ENCODE results near the gene TMED10. TPM values are rescaled to one million over a fixed set of nuclear protein-coding genes. Genes with fewer than 3 reads are reported as not detected.
"Not testable (repeated sequence)": the region's sequence is repeated elsewhere in the genome, so short reads cannot be mapped to it uniquely, and the experiment has no call there.

Gene TMED10
- total RNA-seq, 1 donor from 2014 or later, result 135 TPM

DNA sequence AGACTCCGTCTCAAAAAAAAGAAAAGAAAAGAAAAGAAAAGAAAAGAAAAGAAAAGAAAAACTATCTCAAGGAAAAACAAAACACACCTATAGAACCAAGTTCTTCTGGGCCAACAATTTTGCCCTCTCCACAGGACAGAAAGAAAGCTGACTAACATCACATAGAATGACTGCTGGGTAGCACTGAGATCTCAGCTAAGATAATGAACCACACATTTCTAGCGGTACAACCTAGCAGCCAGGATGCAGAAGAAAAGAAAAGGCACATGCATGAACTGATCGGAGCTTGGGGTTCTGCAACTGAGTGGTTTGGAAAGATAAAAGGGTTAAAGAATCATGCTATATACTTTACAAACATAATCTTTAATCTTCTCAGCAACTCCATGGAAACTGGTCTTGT, 19.5 kb downstream of the TMED10 start:
- DNase-seq, result no peak

DNA sequence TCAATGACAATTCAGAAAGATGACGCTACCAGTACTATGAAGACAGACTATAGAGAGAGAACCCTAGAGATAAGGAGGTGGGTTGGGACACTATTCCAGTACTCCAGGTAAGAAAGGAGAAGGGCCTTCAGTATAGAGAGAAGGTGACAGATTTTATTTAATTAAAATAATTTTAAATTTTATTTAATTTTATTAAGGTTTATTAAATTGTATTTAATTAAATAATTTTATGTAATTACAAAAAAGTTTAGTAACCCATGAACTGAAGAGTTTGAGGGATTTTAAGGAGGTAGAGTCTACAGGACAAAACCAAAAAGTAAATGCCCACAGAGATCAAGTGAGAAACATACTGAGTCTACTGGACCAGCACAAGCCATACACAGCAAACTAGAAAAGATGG, 20.3 kb downstream of the TMED10 start:
- no peak for DNase-seq

DNA sequence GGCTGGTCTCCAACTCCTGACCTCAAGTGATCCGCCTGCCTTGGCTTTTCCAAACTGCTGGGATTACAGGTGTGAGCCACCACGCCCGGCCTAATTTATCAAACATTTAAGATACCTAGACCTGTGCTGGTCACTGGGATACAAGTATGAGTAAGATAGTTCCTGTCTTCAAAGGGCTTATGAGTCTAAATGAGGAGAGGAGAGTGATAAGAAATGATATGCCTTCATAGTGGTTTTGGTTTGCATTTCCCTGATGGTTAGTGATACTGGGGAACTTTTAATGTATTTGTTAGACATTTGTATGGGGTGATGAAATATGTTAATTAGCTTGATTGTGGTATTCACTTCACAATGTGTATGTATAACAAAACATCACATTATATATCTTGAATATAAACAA, 21.2 kb downstream of the TMED10 start:
- no peak for DNase-seq

DNA sequence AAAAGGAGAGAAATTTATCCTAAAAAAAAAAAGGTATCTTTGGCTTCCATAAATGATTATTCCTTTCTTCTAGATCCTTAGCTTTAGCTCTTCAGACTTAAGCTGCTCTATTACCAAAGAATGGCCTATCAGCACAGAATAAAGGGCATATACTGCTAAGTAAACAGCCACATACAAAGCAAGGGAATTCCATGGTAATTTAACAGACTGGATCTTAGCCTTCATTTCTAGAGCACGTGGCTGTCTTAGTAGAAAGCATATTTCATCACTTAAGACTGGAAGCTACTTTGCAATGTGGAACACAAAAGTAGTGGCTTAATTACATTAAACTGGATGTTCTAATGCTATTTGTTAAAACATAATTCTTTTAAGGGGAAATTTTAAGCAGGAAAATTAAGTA, 23.1 kb downstream of the TMED10 start:
- DNase-seq, result no peak

DNA sequence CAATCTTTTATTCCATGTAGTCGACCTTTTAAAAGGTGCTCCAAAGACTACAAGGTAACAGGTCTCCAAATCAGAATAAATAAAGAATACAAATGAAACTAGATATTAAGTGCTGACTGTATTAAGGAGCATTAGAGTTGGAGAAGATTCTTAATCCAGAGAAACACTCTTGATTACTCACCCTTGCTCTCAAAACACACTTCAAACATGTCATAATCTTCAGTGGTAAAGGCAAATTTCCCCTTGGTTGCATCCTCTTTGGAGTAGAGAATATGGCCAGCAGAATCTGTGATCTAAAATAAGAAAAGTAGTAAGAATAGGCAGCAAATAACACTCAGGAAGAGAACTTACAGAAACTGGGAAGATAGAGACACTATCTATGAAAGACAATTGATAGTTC, 24.6 kb downstream of the TMED10 start:
- DNase-seq, result no peak

DNA sequence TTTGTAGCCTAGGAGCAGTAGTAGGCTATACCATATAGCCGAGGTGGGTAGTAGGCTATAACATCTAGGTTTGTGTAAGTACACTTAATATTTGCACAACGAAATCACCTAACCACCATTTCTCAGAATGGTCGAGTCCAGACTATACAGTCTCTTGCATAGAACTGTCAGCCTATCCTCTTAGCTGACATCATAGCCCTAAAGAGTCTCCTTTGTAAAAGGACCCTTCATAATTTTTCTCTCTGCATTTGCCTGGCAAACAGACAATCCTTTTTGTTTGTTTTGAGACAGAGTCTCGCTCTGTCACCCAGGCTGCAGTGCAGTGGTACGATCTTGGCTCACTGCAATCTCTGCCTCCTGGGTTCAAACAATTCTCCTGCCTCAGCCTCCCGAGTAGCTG, 25.8 kb downstream of the TMED10 start:
- DNase-seq, result not testable (repeated sequence)

DNA sequence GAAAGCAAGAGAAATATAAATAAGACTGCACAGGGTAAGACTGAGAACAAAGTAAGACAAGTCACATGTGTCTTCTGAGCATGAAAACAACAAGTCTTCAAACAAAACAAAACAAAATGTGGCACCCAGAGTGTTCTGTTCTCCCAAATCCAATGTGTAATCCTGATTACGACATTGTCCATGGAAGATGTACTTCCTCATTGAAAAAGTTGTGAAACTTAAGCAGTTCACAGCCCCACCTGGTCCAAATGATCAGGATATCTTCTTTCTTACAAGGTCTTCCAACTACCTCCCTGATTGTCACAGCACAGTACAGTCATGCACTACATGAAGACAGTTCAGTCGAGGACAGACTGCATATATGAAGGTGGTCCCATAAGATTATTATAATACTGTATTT, 26.3 kb downstream of the TMED10 start:
- no peak for DNase-seq

DNA sequence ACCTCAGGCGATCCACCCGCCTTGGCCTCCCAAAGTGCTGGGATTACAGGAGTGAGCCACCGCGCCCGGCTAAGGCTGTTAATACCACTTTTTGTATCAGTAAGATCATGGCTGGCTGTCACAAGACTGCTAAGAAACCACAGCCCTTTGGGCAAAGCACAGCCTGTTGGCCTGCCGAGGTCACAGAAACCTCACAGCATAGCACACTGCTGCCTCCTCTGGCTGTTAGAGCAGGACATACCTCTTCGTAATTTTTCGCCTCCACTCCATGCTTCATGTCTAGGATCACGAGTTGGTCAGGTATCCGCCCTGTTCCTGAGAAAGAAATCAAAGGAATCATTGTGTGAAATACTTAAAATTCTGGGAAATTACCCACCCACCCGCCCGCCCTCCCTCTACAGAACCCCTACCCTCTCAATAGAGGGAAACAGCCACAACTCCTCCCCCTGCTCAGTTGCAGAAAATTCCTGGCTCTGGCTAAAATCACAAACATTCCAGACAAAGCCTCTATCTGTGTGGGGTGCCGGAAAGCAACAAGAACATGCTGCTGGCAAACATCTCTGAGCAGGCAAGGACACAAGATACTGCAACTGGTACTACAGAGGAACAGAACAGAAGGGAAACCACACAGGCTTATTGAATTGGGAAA, 28.9 kb downstream of the TMED10 start:
- DNase-seq, result peak; percentile 89

DNA sequence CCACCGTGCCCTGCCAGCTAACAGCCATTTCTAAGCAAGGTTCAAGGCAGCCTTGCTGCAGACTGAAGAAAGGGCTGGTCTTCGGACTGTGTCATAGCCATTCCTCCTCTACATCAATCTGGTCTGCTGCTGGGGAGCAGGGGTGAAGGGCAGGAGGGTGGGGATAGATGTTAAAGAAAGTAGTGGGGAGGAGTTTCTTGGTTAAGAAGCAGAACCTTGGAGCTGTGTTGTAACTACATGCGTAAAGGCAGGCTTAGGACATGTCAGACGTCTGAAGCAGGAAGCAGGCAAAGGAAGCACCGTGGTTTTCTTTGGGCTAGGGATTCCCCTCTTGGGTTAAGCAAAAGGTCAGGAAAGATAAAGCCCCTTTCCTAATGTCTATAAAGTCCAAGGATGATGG, 31.5 kb downstream of the TMED10 start:
- no peak for DNase-seq

DNA sequence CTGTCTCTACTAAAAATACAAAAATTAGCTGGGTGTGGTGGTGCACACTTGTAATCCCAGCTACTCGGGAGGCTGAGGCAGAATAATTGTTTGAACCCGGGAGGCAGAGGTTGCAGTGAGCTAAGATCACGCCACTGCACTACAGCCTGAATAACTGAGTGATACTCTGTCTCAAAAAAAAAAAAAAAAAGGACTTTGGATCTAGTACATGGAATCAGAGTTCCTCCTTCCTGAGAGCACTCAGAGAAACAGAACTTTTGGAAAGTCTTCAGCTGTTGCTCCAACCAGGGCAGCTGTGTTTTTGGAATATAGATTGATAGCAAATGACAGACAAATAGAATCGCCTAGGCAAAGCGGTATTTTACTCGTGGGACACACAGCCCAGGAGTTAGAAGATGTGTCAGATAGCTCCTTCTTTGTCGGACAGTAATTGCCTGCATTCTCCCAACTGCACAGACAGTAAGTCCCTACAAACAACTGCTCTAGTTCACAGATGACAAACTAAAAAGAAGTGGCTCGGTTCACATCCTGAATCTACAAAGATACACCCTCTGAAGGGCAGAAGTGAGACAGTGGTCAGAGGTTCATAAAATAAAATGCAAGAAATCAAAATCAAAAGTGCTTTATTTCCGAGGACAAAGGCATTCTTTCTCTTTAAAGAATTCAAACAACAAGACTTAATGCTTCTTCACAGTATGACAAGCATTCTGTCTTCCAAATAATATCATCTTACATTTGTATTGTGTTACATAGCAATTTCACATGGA, 32.5 kb downstream of the TMED10 start:
- no peak for DNase-seq

DNA sequence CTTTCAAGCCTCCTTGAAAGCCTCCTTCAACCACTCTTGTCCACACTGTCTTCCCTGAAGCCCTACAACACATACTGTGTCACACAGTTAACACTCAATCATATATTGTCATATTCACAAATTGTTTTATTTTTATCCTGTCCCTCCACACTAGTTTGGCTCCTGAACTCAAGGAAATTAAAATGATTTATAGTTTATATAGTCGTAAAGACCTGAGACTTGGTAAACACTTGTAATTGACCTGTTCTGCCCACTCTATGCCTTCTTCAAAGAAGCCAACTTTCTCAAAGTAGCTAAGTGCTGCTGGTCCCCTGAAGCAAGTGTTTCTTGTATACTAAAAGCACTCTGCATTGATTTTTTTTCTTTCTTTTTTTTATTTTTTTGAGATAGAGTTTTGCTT, 33.9 kb downstream of the TMED10 start:
- DNase-seq, result no peak

DNA sequence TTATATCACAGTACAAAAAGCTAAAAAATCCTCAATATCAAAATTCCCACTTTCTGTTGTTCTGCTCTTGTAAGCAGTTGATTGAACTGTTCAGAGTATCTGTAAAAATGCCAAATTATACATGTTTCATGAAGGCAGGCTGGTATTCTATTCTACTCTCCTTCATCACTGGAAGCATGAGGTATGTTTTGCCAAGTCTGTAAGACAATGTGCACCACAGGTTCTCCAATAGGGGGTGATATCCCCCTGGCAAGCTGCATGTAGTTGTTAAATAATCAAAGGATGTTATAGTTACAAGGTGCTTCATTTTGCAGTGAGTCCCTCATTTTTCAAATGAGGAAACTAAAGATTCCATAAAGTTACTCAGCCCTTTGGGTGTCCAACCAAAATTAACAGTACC, 34.4 kb downstream of the TMED10 start:
- no peak for DNase-seq

DNA sequence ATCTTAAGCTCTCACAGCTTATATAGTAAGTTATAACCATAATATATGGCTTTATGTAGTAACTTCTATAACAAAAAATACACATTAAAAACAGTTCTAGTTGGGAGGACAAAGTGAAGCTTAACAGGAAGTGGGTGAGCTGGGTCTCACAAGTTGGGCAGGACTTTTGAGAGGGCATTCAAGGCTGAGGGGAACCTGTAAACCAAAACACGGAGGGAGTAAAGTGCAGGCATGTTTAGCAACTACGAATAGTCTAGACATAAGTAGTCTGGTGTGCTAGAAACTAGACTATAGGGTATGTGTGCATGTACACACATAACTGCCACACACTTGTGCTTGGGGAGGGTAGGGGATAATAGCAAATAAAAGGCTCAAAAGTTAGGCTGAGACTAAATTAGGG, 35.4 kb downstream of the TMED10 start:
- DNase-seq, result no peak

DNA sequence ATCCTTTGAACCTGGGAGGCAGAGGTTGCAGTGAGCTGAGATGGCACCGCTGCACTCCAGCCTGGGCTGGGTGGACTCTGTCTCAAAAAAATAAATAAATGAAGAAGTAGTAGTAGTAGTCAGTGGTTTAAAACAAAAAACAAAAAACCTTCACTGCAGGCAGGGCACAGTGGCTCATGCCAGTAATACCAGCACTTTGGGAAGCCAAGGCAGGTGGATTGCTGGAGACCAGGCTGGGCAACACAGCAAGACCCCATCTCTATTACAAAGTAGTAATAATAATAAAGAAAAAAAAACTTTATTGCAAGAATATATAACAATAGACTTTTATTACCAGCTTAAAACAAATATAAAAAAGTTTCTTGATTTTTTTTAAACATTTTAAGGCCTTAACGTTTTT, 35.8 kb downstream of the TMED10 start:
- DNase-seq, result no peak

DNA sequence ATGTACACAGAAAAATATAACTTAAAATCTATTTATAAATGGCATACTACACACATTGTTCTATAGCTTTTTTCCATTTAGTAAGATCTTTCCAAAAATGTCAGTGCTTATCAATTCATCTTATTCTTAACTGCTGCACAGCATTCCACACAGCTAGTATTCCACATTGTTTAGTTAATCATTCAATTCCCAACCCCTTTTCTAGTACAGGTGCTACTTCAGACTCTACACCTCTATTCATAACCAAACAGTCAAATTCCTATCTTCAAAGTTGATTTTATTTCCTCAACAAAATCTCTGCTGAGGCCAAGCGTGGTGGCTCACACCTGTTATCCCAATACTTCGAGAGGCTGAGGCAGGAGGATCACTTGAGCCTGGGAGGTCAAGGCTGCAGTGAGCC, 37.2 kb downstream of the TMED10 start:
- no peak for DNase-seq

DNA sequence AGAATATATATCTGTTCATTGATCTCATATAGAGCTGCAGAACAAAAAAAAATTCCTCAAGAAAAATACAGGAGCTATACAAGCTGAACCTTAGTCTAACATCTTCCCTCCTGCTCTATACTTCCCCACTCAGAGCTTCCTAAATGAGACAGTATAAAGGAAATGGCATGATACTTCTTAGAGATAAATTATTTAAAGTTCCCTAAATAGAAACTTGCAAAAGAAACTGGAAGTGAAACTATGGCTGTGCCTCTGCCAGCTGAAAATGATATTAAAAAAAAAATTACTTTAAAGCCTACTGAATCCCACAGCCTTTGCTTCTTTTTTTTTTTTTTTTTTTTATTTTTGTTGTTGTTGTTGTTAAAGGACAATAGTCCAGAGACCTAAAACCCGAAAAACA, 37.9 kb downstream of the TMED10 start:
- no peak for DNase-seq

DNA sequence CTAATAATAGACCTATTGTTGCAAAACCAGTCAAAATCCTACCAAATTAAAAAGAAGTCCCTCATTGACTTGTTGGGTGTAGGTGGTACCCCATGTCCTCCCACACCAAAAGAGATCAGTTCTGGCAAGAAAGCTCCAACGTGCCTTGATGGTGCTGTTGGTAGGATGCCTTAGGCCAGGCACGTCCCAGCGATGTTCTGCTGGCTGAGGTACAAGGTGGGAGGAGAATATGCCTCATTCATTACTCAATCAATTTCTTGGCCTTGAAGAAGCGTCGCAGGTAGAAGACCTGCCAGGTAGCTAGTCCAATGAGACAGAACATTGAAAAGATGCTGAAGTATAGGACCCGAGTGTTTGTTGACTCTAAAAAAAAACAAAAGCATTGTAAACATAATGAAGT, 41.8 kb downstream of the TMED10 start:
- no peak for DNase-seq

DNA sequence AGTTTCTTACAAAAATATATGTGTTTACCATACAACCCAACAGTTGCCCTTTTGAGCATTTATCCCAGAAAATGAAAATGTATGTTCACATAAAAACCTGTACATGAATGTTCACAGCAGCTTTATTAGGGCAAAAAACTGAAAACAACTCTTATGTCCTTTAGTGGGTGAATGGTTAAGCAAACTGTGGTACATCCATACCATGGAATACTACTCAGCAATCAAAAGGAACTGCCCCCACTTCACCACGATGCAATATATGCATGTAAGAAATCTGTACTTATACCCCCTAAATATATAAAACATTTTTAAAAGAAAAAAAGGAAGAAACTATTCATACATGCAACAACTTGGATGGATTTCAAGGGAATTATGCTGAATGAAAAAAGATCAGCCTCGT, 42.8 kb downstream of the TMED10 start:
- no peak for DNase-seq

DNA sequence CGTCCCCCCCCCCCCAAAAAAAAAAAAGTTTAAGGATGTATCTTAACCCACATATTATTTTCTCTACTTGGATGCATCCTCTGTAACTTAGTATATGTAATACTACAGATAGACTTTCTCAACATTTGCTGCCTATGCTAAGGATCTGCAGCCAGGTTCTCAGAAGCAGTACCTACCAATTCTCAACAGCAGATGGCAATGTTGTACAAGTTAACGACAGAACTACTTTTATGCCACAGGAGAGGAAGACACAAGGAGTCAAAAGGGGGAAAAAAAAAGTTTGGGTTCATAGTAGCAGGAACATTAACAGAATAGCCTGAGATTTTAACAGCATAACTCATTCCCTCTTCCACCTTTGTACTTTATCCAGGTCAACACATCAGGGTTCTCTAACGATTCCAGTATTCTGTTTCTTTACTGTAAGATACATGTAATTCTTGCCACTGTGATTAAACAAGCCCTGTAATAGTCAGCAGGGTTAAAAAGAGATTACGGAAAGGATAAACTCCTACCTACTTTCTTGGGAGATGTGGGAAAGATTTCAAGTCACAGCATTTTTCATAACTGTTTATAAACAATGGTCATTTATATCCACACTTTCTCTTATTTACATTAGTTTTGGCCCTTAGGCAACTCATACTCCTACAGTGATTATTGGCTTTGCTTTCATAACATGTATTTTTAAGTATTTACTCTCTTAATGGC, 43.9 kb downstream of the TMED10 start:
- no peak for DNase-seq

DNA sequence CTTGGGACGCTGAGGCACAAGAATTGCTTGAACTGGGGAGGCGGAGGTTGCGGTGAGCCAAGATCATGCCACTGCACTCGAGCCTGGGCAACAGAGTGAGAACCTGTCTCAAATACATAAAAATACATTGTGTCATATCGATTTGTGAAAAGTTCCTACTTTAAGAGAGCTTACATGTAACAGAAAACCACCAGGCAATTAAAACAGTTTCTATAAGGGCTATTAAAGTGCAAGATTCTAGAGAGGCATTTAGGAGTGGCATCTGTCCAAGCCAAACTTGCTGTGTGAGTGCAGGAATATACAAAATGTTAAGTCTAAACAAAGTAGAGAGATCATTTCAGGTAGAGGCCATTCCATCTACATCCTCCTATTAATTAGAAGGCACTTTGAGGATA, 47.8 kb downstream of the TMED10 start:
- no peak for DNase-seq

DNA sequence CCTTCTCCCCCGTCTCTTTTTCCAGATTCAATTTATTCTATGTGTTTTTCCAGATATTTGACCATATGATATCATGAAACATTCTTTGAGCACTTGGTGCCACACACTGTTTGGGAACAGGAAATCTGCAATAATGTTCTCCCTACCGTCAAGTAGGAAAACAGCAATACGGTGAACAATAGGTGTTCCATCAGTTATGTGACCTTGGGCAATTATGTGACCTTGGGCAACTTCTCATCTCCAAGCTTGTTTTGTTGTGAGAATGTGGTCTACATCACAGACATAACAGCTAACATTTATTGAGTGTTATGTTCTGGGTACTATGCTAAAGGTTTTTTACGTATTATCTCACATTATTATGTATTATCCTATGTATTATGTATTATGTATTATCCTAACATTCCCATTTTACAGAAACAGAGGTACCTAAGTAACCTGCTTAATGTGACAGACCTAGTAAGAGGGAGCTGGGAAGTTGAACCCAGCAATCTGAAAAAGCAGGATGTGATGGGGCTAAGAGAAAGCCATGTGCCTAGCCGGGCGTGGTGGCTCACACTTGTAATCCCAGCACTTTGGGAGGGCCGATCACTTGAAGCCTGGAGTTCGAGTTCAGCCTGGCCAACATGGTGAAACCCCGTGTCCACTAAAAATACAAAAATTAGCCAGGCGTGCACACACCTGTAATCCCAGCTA, 48.4 kb downstream of the TMED10 start:
- no peak for DNase-seq

DNA sequence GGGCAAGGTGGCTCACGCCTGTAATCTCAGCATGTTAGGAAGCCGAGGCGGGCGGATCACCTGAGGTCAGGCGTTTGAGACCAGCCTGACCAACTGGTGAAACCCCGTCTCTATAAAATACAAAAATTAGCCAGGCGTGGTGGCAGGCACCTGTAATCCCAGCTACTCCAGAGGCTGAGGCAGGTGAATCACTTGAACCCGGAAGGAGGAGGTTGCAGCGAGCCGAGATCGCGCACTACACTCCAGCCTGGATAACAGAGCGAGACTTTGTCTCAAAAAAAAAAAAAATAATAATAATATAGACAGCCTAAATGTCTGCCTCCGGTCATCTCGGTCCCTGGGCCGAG, 49.0 kb downstream of the TMED10 start:
- DNase-seq, result not testable (repeated sequence)

All from occipital lobe (tissue), 2 donors.